Stimulated activated CD8-positive, alpha-beta memory T cell treated with anti-CD3 and anti-CD28 coated beads, Interleukin-7, amount 100 ng/mL, for 1 hour (primary cell): ENCODE results near the gene RTKN2.

Source experiments
- DNase-seq, 2 donors: peaks; one replicate each; pipeline ENCODE4 v3.0.0-alpha.2; 2020; ENCODE audit warnings: low read depth in 2 of 2

Gene RTKN2

GRCh38 chr10:62175251-62175650 lies 93.4 kb downstream of the RTKN2 start:
- no peak for DNase-seq

- DNase-seq, result no peak
Observed at GRCh38 chr10:62172465-62172864, 96.2 kb downstream of the RTKN2 start.

- DNase-seq, result no peak
Observed at GRCh38 chr10:62171791-62172190, 96.9 kb downstream of the RTKN2 start.

GRCh38 chr10:62170732-62171131 lies 97.9 kb downstream of the RTKN2 start:
- no peak for DNase-seq

GRCh38 chr10:62166331-62167131 lies 102.1 kb downstream of the RTKN2 start:
- no peak for DNase-seq

- no peak for DNase-seq
Observed at GRCh38 chr10:62165803-62166202, 102.8 kb downstream of the RTKN2 start.

- no peak for DNase-seq
Observed at GRCh38 chr10:62163024-62163423, 105.6 kb downstream of the RTKN2 start.

- no peak for DNase-seq
Observed at GRCh38 chr10:62162261-62162981, 106.2 kb downstream of the RTKN2 start.

GRCh38 chr10:62159351-62159750 lies 109.3 kb downstream of the RTKN2 start:
- no peak for DNase-seq

- DNase-seq, result no peak
Observed at GRCh38 chr10:62157601-62158000, 111.0 kb downstream of the RTKN2 start.

GRCh38 chr10:62155054-62155680 lies 113.5 kb downstream of the RTKN2 start:
- no peak for DNase-seq

GRCh38 chr10:62154231-62154630 lies 114.4 kb downstream of the RTKN2 start:
- no peak for DNase-seq

- no peak for DNase-seq
Observed at GRCh38 chr10:62153191-62153590, 115.5 kb downstream of the RTKN2 start.

- DNase-seq, result no peak
Observed at GRCh38 chr10:62149621-62150020, 119.0 kb downstream of the RTKN2 start.

GRCh38 chr10:62148155-62148554 lies 120.5 kb downstream of the RTKN2 start:
- no peak for DNase-seq

- DNase-seq, result no peak
Observed at GRCh38 chr10:62147425-62147824, 121.2 kb downstream of the RTKN2 start.

GRCh38 chr10:62136931-62137330 lies 131.7 kb downstream of the RTKN2 start:
- DNase-seq, result no peak

GRCh38 chr10:62133618-62134017 lies 135.0 kb downstream of the RTKN2 start:
- DNase-seq, result no peak
